ENCODE results near the gene ACAP3. TPM values are rescaled to one million over a fixed set of nuclear protein-coding genes. Genes with fewer than 3 reads are reported as not detected.

Gene ACAP3
- total and polyA plus RNA-seq, 10 of the 15 experiments (the other 5 are each of a cell fraction or from before 2014, with no cell fraction given) = 0.05 to 34.2 (median 7.1) TPM

GRCh38 chr1:1307923-1308755, at the start of gene ACAP3, which contains the start of gene PUSL1 (continued):
- peak; percentile 68 for TF ChIP-seq E4F1 (IDR thresholded peaks at IDR 0.05; ENCODE audit: borderline replicate concordance, partially characterized antibody)
- TF ChIP-seq STAT3 (IDR thresholded peaks at IDR 0.05; ENCODE audit: low read depth, low read length) = no peak
- TF ChIP-seq ZNF24 (IDR thresholded peaks at IDR 0.05) = peak; percentile 98
- peak; percentile 81; the same call in 1 of the 2 replicates for TF ChIP-seq IRF3 (IDR thresholded peaks at IDR 0.05)
- TF ChIP-seq E2F4 (IDR thresholded peaks at IDR 0.05; ENCODE audit: low read depth, low read length) = no peak; the same call in 1 of the 2 replicates
- TF ChIP-seq RAD21 (IDR thresholded peaks at IDR 0.05; ENCODE audit: insufficient read depth, low read depth, low read length) = no peak
- TF ChIP-seq ZNF217 (IDR thresholded peaks at IDR 0.05) = no peak; the same call in 1 of the 2 replicates
- peak; percentile 53 for TF ChIP-seq KLF5 (IDR thresholded peaks at IDR 0.05; ENCODE audit: partially characterized antibody)
- TF ChIP-seq ZBED1 (IDR thresholded peaks at IDR 0.05; ENCODE audit: borderline replicate concordance) = 0 out of 2 replicates have a peak, but pooled peaks have one; percentile 36
- no peak for TF ChIP-seq ZZZ3 (IDR thresholded peaks at IDR 0.05; ENCODE audit: control insufficient read depth, insufficient read length, low read depth)
- TF ChIP-seq CBX3 (IDR thresholded peaks at IDR 0.05; ENCODE audit: borderline replicate concordance, low read depth) = no peak
- no peak for TF ChIP-seq SPI1 (IDR thresholded peaks at IDR 0.05; ENCODE audit: borderline replicate concordance, insufficient read depth, low read depth, low read length)
- no peak for TF ChIP-seq SKIL (IDR thresholded peaks at IDR 0.05; ENCODE audit: low read depth, poor library complexity, severe bottlenecking)
- TF ChIP-seq FOXK2 (IDR thresholded peaks at IDR 0.05) = no peak
- TF ChIP-seq EED (IDR thresholded peaks at IDR 0.05; ENCODE audit: low read depth) = no peak
- no peak; a peak in 1 of 4 replicates for TF ChIP-seq ETV6 (conservative IDR thresholded peaks at IDR 0.05 in 1 of 2, IDR thresholded peaks at IDR 0.05 in 1 of 2; ENCODE audit: borderline replicate concordance in 1 of 2, low read depth in 1 of 2)
- TF ChIP-seq E2F8 (IDR thresholded peaks at IDR 0.05; ENCODE audit: low read depth, partially characterized antibody) = no peak
- peak; percentile 66 for TF ChIP-seq CREB1 (IDR thresholded peaks at IDR 0.05; ENCODE audit: low read depth)
- TF ChIP-seq IKZF2 (IDR thresholded peaks at IDR 0.05) = no peak
- TF ChIP-seq CREM (IDR thresholded peaks at IDR 0.05; ENCODE audit: low read depth) = peak; percentile 17
